GM21447 (cell line): ENCODE data around the gene GLS.
"Not testable (repeated sequence)": the region's sequence is repeated elsewhere in the genome, so short reads cannot be mapped to it uniquely, and the experiment has no call there.

Experiments used
- ATAC-seq: cut with Tn5 transposase; IDR thresholded peaks from one replicate; pipeline ENCODE4 v1.9.1; 2021; ENCODE audit not compliant: unreplicated experiment

The GLS gene

GRCh38 chr2:190855245-190855644 is 25.4 kb upstream of the GLS start:
- ATAC-seq, result no peak

DNA sequence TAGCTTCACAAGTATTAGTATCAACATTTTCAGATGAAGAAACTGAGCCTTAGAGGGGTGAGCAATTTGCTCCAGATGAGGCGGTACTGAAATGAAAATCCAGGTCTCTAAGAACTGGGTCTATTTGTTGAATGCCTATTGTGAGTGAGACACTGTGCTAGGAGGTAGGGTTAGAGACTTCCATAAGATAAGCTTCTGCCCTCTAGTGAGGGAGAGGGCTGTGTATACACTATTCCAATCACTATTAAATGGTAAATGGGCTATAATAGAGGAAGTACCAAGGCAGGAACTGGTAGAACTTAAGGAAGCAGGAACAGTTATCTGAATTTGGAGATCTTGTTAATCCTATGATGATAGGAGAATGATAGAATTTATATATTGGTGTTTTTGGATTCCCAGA is 23.6 kb upstream of the GLS start:
- ATAC-seq, result no peak

GRCh38 chr2:190858817-190859216 is 21.8 kb upstream of the GLS start:
- no peak for ATAC-seq

GRCh38 chr2:190859347-190860297 is 21.0 kb upstream of the GLS start:
- ATAC-seq, result no peak

- ATAC-seq, result no peak
Observed at GRCh38 chr2:190860985-190861680, 19.5 kb upstream of the GLS start.

DNA sequence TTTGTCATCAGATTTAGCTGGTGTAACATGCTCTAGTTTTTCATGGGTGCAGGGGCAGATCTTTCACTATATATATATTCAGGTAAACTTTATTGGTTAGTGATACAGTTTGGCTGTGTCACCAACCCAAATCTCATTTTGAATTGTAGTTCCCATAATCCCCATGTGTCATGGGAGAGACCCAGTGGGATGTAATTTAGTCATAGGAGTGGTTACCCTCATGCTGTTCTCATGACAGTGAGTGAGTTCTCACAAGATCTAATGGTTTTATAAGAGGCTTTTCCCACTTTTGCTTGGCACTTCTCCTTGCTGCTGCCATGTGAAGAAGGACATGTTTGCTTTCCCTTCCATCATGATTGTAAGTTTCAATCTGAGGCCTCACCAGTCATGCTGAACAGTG is 18.5 kb upstream of the GLS start:
- ATAC-seq, result not testable (repeated sequence)

DNA sequence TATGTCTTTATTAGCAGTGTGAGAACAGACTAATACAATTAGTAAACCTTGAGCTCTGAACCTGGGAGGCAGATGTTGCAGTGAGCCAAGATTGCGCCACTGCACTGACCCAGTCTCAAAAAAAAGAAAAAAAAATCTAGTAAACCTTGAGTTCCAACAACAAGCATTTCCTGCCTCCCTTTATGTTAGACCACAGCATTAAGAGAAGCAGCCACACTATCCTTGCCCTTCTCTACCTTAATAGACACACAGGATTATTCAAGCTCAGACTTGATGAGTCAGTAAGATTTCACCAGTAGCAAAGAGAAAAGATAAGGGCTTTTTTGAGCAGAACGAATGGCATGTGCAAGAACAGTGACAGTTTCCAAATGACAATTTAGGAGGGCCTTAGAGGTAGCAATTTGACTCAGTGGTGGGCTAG is 18.0 kb upstream of the GLS start:
- ATAC-seq, result no peak

- no peak for ATAC-seq
Observed at GRCh38 chr2:190863946-190864345, 16.7 kb upstream of the GLS start.

DNA sequence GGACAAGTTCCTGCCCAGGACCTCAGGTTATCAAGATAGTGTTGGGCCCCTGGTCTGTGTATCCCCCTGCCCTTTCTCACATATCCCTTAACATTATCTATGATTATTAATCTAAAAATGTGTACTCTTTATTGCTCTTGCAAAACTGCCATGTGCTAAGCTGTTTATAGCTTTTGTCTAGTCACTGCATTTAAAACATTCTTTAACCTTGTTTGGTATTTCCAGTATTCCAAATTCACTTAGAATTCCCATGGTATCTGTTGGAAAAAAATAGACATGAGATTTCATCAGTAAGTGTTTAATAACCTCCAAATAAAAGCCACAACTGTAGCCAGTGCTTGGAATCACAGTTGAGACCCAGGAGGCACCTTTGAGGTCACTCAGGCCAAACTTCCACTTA is 16.2 kb upstream of the GLS start:
- ATAC-seq, result no peak

DNA sequence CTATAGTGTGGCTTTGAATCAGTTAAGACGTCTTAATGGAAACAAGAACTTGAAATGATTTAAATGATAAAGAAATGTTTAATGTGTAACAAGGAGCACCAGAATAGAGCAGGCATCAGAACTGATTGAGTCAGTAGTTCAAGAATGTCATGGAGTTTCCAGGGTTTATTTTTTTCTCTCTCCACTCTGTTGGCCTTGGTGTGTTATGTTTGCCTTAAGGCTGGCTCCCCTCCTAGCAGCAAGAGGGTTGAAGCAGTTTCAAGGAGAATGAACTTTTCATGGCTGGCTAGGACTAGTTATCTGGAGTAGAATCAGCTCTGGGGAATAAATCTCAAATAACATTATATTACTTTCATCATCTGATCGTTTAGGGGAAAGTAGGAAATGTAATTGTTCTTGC is 13.4 kb upstream of the GLS start:
- no peak for ATAC-seq

DNA sequence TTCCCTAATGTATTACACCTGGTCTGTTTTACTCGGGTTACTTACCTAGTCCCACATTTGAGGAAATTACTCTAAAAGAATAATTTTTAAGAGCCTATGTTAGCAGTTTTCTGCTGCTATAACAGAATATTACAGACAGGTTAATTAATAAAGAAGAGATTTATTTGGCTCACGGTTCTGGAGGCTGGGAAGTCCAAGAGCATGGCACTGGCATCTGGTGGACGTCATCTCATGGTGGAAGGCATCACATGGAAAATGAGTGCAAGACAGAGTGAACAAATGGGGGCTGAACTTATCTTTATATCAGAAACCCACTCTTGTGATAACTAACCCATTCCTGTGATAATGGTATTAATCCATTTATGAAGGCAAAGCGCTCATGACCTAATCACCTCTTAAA is 12.8 kb upstream of the GLS start:
- ATAC-seq, result no peak

DNA sequence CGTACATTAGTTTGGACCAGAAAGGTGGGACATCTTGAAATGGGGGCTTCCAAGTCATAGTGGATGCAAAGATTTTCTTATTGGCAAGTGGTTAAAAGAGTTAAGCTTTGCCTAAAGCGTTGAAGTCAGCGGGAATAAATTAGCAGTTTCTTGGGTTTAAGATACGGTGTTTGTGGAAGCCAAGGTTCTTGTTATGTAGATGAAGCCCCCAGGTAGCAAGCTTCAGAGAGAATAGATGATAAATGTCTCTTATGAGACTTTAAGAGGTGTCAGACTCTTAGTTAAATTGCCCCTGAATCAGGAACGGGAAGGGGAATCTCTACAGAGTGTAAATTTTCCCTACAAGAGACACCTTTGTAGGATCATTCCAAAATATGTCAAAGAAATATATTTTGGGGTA is 10.9 kb upstream of the GLS start:
- no peak for ATAC-seq

DNA sequence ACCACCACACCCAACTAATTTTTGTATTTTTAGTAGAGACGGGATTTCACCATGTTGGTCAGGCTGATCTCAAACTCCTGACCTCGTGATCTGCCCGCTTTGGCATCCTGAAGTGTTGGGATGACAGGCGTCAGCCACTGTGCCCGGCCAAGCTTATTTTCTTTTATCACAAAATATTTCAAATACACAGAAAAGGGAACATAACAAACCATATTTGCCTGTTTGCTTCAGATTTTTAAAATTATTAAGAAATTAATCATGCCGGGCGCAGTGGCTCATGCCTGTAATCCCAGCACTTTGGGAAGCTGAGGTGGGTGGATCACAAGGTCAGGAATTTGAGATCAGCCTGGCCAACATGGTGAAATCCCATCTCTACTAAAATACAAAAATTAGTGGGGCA is 7.2 kb upstream of the GLS start:
- not testable (repeated sequence) for ATAC-seq

DNA sequence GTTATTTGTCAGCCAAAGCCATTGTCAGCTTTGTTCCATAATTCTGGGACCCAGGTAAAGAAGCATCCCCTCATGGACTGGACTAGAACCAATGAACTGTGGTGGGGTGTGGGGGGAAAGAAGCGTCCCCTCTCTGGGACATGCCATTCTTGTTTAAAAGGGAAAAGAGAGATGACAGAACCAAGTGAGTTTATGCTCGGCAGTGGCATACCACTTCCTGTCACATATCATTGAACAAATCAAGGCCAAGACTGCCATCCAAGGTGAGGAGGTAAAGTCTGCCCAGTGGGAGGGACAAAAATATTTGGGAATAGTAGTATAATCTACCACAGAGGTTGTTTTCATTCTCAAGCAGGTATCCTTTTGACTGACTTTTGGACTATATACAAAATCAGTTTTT is 4.7 kb upstream of the GLS start:
- no peak for ATAC-seq

DNA sequence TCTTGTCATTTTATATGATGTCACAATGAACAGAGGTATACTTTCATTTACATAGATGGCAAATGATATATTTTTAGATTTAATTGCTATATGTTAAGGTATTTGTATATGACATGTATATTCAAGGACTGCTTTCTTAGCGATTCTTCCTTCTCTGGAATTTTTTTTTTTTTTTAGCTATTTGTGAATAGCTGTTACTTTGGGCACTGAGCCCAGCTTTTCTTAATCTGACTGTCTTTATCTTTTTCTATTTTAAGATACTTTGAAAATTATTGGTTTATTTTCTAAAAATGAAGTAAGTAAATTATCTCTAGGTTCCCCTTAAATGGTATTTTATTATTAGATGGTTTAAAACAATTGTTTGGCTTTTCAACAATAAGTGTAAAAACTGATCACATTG is 4.0 kb upstream of the GLS start:
- no peak for ATAC-seq

DNA sequence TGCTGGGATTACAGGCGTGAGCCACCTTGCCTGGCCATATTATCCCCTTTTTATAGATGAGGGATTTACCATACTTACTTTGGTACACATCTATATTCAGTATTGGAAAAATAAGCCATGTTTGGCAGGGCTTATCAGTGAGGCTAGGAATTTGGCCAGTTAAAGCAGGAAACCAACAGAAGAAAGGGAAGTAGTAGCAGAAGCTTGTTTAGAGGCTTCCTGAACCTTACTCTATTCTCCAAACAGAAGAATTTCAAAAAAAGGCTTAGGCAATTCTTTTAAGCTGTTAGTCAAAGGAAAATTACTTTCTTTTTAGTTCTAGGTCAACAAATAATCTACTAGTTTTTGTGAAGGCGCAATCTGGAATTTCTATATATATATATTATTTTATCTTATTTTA is 3.2 kb upstream of the GLS start:
- ATAC-seq, result no peak

- peak; percentile 0 for ATAC-seq
Observed at GRCh38 chr2:190879474-190880377, 895 bp upstream of the GLS start.

DNA sequence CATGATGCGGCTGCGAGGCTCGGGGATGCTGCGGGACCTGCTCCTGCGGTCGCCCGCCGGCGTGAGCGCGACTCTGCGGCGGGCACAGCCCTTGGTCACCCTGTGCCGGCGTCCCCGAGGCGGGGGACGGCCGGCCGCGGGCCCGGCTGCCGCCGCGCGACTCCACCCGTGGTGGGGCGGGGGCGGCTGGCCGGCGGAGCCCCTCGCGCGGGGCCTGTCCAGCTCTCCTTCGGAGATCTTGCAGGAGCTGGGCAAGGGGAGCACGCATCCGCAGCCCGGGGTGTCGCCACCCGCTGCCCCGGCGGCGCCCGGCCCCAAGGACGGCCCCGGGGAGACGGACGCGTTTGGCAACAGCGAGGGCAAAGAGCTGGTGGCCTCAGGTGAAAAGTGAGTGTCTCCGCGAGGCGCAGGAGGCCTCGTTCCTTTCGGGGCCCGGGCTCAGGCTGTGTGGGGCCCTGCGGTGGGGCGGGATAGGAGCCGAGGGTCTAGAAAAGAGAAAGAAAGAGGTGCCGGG is 520 bp downstream of the GLS start:
- ATAC-seq, result no peak

DNA sequence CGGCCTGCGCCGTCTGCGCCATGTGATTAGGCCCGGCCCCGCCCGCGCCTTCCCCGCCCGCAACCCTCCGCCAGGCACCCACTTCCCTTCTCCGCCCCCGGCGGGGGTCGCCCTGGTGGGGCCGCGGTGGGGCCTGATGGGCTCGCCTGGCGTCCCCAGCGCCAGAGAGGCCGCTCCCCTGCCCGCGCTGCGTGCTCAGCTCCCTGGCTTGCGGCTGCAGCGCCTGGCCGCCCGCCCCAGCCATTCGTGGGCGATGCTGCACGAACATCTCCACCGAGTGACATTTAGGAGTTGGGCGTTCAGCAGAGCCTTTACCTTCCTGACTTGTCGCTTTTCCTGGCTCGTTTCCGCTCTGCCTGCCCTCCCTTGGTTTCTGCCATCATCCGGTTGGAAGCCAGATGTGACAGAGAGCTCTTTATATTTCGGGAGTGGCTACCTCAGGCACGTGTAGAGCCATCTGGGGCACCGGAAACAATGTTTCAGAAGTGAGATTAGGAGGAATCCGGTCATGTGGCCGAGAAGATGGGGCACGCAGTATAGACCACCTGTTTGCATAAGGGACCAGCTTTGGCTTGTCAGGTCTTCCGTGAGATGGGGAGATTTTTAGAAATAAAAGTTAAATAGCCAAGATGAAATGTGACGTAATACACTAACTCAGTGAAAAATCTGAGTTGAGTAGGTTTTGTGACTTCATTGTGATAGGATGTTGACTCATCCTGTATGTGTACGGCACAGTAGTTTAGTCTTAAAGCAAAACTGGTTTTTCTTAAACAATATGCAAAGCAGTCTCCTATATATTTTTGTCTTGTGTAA is 1.2 kb downstream of the GLS start:
- peak; percentile 64 for ATAC-seq

DNA sequence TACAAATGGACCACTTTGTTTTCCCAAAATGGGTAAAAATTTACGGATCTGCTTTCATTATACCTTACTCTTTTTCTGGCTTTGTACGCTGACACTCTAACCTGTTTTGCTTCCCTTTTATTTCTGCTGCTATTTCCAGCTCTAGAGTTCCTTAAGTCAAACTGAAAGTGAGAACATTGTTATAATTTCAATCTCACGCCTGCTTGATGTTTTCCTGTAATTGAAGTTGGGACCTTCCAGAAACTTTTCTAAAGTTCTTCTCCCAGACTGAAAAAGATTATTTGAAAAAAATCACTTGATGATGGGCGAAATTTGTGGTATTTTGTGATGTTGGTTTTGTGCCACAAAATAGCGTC is 1.8 kb downstream of the GLS start:
- peak; percentile 8 for ATAC-seq
